OCI-M2 (cell line): ENCODE data around the gene PCSK7.
"Not testable (repeated sequence)": the region's sequence is repeated elsewhere in the genome, so short reads cannot be mapped to it uniquely, and the experiment has no call there.

Source experiments
- DNase-seq: peaks from one replicate; lab custom pipeline; 2025; ENCODE audit not compliant: unreplicated experiment; lab: John Stamatoyannopoulos, UW

PCSK7 gene

DNA sequence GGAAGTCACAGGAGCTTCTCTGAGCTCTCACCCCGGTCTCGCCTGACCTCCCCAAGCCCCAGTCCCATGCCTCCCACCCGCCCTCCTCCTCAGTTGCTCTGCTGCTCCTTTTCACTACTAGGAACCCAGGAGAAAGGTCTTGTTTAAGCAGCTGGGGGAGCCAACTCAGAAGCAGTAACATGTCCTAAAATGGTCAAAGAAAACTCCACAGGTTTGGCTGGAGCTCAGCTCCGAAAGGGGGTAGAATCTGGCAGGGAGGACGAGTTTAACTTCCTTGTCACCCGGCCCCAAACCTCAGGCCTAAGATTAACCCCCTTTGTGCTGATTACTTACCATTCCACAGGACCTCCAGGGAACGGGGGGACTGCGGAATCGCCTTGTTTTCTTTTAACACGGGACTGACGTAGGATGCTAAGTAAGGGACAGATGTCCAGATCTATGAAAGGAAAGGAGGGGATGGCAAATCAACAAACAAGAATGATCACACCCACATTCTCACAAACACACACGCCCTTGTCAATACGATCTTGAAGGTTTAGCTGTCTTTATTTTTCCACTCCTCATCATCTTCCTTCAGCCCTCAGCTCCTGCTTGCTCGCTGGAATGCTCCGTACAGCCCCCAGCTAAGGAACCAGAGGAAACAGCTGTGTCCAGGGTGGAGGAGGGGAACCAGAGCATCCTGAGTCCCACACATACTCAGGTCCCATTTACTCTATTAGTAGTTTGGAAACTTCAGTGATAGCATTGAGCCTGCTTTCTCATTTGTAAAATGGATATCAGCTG lies 13.5 kb downstream of the PCSK7 start:
- DNase-seq, result no peak

DNA sequence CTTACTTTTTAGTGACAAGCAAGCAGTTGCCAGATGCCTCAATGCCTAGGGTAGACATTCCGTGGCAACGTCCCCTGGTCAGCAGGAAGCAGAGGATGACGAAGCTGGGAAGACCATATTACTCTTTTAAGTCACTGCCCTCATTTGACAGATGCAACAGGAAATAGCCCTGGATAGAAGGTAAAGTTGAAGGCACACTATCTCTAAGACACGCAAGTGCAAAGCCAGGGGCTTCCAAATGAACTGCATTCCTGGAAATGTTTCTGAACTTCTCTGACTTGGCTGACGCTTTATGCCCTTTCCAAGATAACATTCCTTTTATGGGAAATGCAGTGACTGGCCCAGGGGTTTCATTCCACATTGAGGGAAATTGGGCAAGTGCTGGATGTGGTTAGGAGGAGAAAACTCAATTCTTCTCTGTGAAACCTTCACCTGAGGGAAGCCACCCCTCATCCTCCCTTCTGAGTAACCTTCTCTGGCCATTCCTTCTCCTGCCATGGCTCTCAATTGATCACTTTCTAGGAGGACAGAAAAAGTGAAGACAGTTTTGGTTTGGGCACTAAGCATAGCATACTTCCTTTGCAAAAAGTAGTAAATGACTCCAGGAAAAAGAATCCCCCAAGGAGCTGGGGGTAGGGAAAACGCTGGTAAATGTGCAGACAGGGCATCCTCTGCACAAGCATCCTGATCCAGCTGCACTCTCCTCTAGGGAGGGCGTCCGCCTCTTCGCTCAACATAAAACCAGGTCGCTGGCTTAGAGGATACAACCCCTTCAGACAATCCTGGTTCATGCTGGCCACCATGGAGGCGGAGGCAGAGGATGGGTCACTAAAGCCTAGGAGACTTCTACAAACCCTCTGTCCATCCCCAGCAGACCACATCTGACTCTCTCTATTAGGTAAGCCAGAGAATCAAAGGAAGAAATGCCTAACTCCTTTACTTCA lies 14.5 kb downstream of the PCSK7 start:
- DNase-seq, result no peak

GRCh38 chr11:117214404-117215110 lies 17.3 kb downstream of the PCSK7 start:
- DNase-seq, result no peak

- no peak for DNase-seq
Measured at GRCh38 chr11:117212697-117213355, 19.0 kb downstream of the PCSK7 start.

DNA sequence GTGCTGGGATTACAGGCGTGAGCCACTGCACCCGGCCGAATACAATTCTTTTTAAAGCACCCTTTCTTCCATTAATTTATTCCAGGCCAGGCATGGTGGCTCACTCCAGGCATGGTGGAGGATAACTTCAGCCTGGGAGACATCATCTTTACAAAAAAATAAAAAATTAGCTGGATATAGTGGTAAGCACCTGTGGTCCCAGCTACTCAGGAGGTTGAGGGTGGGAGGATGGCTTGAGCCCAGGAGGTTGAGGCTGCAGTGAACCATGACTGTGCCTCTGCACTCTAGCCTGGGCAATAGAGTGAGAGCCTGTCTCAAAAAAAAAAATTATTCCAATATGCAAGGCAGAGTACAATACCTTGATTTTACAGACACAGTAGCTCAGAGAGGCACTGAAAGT lies 21.3 kb downstream of the PCSK7 start:
- DNase-seq, result no peak

DNA sequence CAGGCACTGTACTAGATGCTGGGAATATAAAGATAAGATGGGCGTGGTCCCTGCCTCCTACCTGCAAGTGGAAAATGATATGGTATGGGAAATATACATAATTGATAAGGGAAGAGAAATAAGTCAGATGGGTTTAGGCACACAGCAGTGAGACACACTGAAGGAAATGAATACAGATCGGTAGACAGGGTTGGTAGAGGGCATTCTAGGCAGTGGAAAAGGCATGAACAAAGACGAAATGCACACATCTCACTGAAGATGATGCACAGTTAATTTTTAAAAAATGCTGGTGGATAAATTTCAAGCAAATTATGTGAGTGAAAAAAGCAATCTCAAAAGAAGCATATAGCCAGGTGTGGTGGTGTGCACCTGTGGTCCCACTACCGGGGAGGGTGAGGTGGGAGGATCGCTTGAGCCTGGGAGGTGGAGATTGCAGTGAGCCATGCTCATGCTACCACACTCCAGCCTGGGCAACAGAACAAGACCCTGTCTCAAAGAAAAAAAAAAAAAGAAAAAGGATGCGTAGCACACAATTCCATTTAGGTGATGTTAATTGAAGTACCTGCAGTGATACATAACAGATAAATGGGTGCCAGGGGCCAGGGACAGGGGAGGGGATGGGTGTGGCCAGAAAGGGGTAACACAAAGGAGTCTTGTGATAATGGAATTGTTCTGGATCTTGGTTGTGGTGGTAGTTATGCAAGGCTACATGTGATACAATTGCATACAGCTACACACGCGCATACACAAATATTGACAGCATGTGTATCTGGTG lies 22.3 kb downstream of the PCSK7 start:
- DNase-seq, result not testable (repeated sequence)

DNA sequence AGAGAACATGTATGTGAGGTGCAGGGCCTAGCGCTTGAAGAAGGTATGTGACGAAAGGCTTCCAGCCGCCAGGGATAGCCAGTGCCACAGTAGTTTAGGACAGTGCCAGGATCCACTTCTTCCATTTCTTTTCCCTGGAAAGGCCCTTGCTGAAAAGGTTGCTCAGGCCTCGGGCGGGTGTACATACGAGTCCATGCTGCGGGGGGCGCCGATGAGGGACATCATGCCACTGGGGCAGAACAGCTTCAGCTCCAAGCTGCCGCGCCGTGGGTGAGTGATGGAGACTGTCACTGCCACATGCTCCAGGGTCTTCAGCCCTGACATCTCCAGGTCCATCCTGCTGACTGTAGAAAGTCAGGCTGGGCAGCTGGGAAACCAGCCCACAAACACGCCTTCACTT lies 23.2 kb downstream of the PCSK7 start:
- DNase-seq, result not testable (repeated sequence)

- not testable (repeated sequence) for DNase-seq
Measured at GRCh38 chr11:117207481-117207880, 24.4 kb downstream of the PCSK7 start.

DNA sequence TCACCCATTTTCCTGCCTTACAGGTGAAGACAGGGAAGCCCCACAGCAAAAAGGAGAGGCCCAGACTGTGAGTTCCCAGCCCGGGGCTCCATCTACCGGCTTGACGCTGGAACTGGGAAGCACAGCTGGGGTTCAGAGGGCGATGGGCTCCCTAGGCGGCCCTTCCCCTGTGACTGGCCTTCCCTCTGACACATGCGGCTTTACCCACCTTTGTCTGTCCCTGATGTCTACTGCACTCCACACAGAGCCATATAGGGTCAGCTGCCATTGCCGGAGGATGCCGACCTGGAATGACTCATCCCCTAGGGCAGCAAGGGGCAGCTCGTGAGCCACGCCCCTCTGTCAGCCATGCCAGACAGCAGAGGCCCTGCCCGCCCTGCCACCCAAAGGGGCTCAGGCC lies 25.0 kb downstream of the PCSK7 start:
- not testable (repeated sequence) for DNase-seq

- not testable (repeated sequence) for DNase-seq
Measured at GRCh38 chr11:117206111-117206510, 25.8 kb downstream of the PCSK7 start.

DNA sequence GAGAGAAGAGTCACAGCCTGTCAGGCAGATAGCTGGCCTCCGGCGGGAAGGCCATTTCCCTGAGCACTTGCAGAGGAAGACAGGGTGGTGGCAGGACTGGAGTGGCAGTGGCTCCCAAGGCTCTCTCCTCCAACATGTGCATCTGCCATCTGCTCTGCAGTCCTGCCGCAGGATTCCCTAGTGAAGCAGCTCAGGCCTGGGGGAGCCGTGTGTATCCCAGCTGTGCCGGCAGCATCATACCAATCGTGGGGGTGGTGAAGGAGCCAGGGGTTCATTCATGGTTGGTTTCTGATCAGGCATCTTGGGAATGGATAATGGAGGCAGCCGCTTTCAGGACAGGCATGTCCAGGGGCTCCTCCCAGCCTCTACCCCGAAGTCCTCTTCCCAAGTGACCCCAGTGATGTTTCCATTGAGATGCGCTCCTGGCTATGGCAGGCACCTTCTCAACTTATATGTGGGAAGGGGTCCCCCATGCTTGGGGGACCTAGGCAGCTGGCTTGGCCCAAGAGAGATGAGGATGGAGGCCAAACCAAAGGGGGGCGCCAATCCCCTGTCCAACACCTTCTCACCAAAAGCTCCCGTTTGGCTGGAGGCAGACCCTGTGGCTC lies 26.6 kb downstream of the PCSK7 start:
- DNase-seq, result no peak

- no peak for DNase-seq
Measured at GRCh38 chr11:117204283-117205080, 27.4 kb downstream of the PCSK7 start.

DNA sequence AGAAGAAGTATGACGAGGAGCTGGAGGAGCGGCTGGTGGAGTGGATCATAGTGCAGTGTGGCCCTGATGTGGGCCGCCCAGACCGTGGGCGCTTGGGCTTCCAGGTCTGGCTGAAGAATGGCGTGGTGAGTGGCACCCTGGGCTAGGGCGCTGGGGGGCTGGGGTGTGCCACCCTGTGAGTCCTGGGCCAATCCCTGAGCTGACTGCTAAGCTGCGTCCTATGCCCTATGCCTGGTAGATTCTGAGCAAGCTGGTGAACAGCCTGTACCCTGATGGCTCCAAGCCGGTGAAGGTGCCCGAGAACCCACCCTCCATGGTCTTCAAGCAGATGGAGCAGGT lies 28.8 kb downstream of the PCSK7 start:
- DNase-seq, result no peak

- no peak for DNase-seq
Measured at GRCh38 chr11:117202386-117203068, 29.3 kb downstream of the PCSK7 start.

DNA sequence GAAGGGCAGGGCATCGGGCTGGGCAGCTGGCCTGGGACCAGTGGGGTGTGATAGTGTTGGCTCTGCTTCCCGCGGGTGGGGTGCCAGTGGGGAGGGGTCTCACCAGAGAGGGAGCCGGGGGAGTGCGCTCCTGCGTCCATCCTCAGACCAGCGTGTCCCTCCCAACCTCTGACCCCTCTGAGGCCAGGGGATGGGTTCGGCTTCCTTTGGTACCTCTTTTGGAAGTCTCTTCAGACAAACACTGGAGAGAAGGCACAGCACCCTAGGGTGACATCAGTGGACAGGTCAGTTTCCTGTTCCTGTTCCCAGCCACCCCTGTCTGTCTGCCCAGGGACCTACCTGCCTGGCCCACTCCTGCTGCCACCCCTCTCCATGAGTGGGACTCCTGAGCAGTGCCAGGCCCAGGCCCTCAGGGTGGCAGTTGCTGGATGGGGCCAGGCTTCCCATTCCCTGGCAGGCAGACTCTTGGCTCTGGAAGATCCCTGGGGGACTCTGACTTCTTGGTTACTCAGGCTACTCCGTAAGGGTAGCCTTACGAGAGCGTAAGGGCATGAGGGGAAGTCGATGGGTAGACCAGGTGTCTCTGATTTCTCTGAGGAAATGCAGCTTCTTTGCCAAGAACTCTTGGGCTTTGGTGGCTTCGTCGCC lies 30.1 kb downstream of the PCSK7 start:
- DNase-seq, result no peak

GRCh38 chr11:117200813-117201657 lies 30.8 kb downstream of the PCSK7 start:
- DNase-seq, result no peak
